ENCODE results near the gene TMEM239. TPM values are rescaled to one million over a fixed set of nuclear protein-coding genes. Genes with fewer than 3 reads are reported as not detected.
"Not testable (repeated sequence)": the region's sequence is repeated elsewhere in the genome, so short reads cannot be mapped to it uniquely, and the experiment has no call there.

Gene TMEM239
- total RNA-seq, 1 donor from 2014 or later = not detected

DNA sequence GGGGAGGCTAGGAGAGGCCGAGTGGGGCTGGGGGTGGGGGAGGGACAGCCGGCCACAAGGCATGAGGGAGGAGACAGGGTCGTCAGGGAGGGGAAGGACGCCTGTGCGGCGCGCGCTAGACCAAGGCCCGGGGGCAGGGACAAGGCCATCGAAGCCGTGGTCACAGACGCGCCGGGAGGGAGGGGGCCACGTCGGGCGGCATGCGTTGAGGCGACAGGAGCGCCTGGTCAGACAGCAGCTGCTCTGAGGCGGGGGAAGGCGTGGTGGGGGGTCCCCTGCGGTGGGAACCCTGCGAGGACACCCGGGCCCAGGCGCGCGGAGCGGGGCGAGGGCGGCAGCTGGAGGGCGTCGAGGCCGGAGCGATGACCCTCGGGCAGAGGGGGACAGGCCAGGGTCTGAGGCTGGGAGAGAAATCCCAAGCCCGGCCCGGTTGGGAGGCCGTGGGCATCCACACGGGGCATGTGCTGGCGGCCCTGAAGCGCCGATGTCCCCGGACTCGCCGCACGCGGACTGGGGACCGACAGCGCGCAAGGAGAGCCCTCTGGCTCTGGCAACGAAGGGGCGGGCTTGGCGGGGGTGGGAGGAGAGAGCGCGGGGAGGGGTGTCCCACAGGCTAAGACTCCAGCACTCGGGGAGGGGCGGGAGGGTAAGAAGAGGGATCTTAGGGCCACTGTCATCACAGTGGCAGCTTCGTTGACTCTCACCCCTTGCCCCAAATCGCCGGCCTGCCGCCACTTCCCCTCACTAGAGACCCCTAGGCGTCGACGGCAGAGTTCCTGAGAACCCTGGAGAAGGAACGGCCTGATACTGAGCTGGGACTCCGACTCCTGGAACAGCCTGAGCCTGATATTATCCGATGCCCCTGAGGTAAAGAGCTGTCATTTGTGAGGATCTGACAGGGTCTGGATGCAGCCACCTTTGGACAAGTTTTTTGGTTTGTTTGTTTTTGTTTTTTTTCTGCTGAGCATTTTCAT is 5.0 kb downstream of the TMEM239 start:
- Histone ChIP-seq H3K27me3 (peaks cover 17% of the 10 kb centered on the region), H3K9me3 (no peaks in the 10 kb centered on the region), H3K27ac (no peak overlapping the region)

DNA sequence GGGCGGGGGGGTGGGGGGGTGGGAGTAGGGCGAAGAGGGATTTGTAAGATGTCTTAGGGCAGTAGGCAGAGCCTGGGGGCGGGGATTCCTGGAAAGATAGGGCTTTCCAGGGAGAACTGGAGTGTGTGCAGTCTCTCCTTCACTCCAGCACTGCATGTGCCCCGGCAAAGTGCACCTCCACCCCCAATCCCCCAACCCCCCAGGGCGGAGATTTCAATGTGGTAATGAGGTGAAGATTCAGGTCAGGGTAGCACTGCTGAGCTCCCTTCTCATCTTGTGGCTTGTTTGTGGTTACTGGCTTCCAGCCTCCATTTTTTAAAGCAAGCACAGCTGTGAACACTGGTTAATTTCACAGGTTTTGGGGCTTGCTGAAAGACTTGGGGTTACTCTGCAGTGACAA is 5.9 kb downstream of the TMEM239 start:
- Histone ChIP-seq H3K4me3 (no peak overlapping the region), H3K9me3 (no peaks in the 10 kb centered on the region), H3K27me3 (peaks cover 17% of the 10 kb centered on the region), H3K36me3 (no peaks in the 10 kb centered on the region), H3K27ac (no peak overlapping the region), H3K4me1 (no peaks in the 10 kb centered on the region)
- peak in 1 of 2 donors; percentile 54 for DNase-seq (ENCODE audit: low spot score in 2 of 2)
- TF ChIP-seq, protein P1, sequence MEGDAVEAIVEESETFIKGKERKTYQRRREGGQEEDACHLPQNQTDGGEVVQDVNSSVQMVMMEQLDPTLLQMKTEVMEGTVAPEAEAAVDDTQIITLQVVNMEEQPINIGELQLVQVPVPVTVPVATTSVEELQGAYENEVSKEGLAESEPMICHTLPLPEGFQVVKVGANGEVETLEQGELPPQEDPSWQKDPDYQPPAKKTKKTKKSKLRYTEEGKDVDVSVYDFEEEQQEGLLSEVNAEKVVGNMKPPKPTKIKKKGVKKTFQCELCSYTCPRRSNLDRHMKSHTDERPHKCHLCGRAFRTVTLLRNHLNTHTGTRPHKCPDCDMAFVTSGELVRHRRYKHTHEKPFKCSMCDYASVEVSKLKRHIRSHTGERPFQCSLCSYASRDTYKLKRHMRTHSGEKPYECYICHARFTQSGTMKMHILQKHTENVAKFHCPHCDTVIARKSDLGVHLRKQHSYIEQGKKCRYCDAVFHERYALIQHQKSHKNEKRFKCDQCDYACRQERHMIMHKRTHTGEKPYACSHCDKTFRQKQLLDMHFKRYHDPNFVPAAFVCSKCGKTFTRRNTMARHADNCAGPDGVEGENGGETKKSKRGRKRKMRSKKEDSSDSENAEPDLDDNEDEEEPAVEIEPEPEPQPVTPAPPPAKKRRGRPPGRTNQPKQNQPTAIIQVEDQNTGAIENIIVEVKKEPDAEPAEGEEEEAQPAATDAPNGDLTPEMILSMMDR (IDR thresholded peaks at IDR 0.05) = no peak
- intact Hi-C loops (cut with DNase I) = no loop called here

More for the DNA sequence above, 5.0 kb downstream of the TMEM239 start:
- Histone ChIP-seq H3K4me1 (no peaks in the 10 kb centered on the region), H3K36me3 (no peaks in the 10 kb centered on the region), H3K4me3 (peak overlapping the region in 1 of 2 donors; percentile 30)
- TF ChIP-seq, protein P1 (IDR thresholded peaks at IDR 0.05) = no peak
- peak in 1 of 2 donors; percentile 54 for DNase-seq (ENCODE audit: low spot score in 2 of 2)
- intact Hi-C loops (cut with DNase I) = no loop called here

DNA sequence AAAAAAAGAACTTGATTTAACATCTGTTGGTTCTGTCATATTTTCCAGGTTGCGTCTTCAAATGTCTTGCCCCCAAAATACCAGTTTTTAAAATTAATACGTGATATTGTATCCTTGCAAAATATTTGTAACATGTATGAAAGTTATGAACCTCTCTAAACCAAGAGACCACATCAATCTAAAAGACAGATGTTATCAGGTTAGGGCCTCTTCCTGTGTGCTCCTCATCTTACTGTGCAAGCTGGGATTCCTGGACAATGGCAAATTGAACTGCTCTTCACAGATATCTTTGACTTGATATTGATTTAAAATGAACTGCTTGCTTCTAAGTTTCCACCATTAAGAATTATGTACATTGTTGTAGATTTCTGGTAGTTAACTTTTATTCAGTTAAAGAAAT is 9.6 kb downstream of the TMEM239 start:
- no peak overlapping the region for H3K4me3 ChIP-seq
- peaks cover 12% of the 10 kb centered on the region for H3K27me3 ChIP-seq
- no peak overlapping the region for H3K27ac ChIP-seq
- TF ChIP-seq, protein P1 (IDR thresholded peaks at IDR 0.05) = no peak
- DNase-seq (ENCODE audit: low spot score in 2 of 2) = no peak
- H3K4me1 ChIP-seq = no peaks in the 10 kb centered on the region
- intact Hi-C loops (cut with DNase I) = no loop called here
- no peaks in the 10 kb centered on the region for H3K9me3 ChIP-seq
- no peaks in the 10 kb centered on the region for H3K36me3 ChIP-seq

DNA sequence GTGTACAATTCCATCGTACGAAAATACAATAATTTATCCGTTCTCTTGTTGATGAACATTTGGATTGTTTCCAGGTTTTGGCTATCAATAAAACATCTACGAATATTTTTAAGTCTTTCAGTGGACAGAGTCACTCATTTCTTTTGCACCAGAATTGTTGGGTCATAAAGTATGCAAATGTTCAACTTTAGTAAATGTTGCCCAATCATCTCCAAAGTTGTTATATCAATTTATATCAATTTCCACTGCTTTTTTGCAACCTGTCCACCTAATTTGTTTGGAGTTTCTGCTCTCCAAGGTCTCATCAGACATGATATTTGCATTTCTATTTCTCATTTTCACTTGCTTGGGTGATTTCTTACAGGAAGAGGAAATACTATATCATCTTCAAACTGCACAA is 10.5 kb downstream of the TMEM239 start:
- no peaks in the 10 kb centered on the region for H3K4me1 ChIP-seq
- H3K4me3 ChIP-seq = no peak overlapping the region
- no peak overlapping the region for H3K27ac ChIP-seq
- H3K9me3 ChIP-seq = no peaks in the 10 kb centered on the region
- no peaks in the 10 kb centered on the region for H3K36me3 ChIP-seq
- H3K27me3 ChIP-seq = peaks cover 5% of the 10 kb centered on the region
- TF ChIP-seq, protein P1 (IDR thresholded peaks at IDR 0.05) = no peak
- intact Hi-C loops (cut with DNase I) = no loop called here
- DNase-seq (ENCODE audit: low spot score in 2 of 2) = no peak

DNA sequence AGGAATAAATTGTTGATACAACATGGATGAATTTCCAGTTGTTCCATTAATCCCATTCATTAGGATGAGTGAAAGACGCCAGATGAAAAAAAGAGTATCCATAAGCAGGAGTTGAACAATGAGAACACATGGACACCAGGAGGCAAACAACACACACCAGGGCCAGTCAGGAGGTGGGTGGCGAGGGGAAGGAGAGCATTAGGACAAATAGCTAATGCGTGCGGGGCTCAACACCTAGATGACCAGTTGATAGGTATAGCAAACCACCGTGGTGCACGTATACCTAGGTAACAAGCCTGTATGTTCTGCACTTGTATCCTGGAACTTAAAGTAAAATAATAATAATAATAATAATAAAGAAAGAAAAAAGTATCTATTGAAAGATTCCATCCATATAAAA is 13.2 kb downstream of the TMEM239 start:
- intact Hi-C loops (cut with DNase I) = no loop called here
- Histone ChIP-seq H3K27me3 (no peaks in the 10 kb centered on the region), H3K36me3 (no peaks in the 10 kb centered on the region), H3K27ac (no peak overlapping the region), H3K4me3 (no peak overlapping the region), H3K4me1 (no peaks in the 10 kb centered on the region), H3K9me3 (no peaks in the 10 kb centered on the region)
- TF ChIP-seq, protein P1 (IDR thresholded peaks at IDR 0.05) = no peak
- DNase-seq (ENCODE audit: low spot score in 2 of 2) = no peak

DNA sequence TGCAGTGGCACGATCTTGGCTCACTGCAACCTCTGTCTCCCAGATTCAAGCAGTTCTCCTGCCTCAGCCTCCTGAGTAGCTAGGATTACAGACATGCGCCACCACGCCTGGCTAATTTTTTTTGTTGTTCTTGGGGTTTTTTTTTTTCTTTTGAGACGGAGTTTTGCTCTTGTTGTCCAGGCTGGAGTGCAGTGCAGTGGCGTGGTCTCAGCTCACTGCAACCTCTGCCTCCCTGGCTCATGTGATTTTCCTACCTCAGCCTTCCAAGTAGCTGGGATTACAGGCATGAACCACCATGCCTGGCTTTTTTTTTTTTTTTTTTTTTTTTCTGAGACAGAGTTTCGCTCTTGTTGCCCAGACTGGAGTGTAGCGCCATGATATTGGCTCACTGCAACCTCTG is 15.0 kb downstream of the TMEM239 start:
- not testable (repeated sequence) for H3K9me3 ChIP-seq; H3K4me3 ChIP-seq; H3K4me1 ChIP-seq; DNase-seq (ENCODE audit: low spot score in 2 of 2); H3K36me3 ChIP-seq; H3K27me3 ChIP-seq; H3K27ac ChIP-seq
- intact Hi-C loops (cut with DNase I) = loop anchor here (10.0 kb wide), 1 partner anchor 306 kb away; no protein-coding TSS in a partner anchor

Measured in ascending aorta (tissue), 2 donors.